Stimulated activated CD4-positive, alpha-beta T cell treated with anti-CD3 and anti-CD28 coated beads, Interleukin-2, amount 100 ng/mL, for 4 hours (primary cell): Measurements from ENCODE around the gene FRMD3.
"Not testable (repeated sequence)": the region's sequence is repeated elsewhere in the genome, so short reads cannot be mapped to it uniquely, and the experiment has no call there.

Experiments used
- DNase-seq: peaks from one replicate; pipeline ENCODE4 v3.0.0-alpha.2; 2020; ENCODE audit warnings: low read depth

The FRMD3 gene

DNA sequence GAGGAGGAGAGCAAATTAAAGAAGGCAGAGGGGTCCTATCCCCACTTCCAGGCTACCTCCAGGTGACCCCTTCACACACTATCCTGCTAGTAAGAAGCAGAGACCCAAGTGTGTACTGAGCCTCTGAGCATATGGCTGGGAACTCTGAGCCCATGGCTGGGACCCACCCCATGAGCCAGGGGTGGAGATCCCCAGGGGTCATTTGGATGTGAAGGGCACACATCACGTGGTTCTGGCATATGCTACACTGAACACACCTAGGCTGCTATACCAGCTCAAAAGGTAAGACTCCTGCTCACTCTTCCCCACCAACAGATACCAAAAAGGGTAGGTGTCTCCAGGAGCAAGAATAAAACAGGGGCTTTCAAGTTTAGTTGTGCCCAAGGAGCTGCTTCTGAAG is 149.9 kb downstream of the FRMD3 start:
- DNase-seq, result no peak

DNA sequence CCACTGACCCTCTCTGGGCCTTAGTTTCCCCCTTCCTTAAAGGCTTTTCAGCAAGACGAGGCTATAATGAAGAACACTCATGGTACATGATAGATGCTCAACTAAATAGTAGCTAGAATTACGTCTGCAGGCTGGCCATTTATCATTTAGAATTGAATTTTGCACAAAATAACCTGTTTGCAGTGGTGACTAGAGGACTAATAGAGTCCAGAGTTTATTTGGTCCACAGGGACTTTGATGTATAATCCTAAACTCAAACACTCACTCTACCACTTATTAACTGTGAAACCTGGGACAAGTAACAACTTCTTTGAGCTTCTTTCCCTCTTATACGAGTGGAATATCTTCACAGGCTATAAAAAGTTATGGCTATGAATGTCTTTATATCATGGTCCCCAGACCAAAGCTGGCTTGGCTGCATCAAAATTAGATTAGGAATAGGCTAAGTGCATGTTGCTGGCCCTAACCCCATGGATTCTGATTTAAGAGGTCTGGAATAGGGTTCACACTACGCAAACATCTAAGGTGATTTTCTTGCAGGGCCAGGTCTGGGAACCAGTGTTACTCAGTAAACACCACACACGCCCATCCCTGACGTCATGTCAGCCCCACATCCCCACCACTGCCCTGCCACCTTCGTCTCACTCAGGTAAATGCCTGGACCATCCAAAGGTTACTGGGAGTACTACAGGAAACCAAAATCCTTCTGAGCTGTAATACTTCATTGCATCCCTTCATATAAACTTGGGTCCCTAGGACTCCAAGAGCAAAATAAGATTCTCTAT is 150.6 kb downstream of the FRMD3 start:
- no peak for DNase-seq

DNA sequence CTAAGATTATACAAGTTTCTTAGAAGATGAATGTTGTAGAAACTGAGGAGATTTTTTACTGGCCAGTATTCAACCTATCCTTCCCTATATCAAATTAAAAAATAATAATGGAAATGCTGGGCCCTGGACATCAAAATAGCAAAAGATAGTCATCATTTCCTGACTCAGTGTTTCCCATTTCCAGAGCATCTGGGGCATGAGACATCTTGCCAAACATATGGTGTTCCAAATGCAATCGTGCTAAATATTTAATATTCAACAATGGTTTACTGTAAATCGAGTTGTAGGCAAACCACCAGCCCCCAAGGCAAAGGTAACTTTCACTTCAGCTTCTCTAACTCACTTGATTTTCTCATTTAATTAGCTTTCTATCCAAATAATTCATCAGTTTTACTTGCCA is 152.9 kb downstream of the FRMD3 start:
- DNase-seq, result no peak

- DNase-seq, result no peak
Observed at GRCh38 chr9:83384214-83384613, 154.0 kb downstream of the FRMD3 start.

DNA sequence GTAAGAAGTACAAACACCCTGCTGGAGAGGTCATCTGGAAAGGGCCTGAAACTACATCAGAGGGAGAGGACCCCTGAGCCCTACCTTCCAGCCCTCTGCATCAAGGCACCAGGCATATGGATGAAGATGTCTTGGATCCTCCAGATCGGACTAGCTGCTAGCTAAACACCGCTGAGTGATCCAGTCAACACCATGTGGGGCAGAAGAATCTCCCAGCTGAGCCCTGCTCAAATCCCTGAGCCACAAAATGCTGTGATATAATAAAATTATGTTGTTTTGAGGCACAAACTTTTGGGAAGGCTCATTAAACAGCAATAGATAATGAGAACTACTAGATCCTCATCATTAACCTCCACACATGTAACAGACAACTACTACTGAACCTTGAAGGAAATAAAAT is 155.2 kb downstream of the FRMD3 start:
- DNase-seq, result no peak

- no peak for DNase-seq
Observed at GRCh38 chr9:83382421-83382820, 155.8 kb downstream of the FRMD3 start.

GRCh38 chr9:83379045-83379444 is 159.2 kb downstream of the FRMD3 start:
- no peak for DNase-seq

- DNase-seq, result no peak
Observed at GRCh38 chr9:83372957-83373356, 165.2 kb downstream of the FRMD3 start.

- DNase-seq, result no peak
Observed at GRCh38 chr9:83367326-83367725, 170.9 kb downstream of the FRMD3 start.

DNA sequence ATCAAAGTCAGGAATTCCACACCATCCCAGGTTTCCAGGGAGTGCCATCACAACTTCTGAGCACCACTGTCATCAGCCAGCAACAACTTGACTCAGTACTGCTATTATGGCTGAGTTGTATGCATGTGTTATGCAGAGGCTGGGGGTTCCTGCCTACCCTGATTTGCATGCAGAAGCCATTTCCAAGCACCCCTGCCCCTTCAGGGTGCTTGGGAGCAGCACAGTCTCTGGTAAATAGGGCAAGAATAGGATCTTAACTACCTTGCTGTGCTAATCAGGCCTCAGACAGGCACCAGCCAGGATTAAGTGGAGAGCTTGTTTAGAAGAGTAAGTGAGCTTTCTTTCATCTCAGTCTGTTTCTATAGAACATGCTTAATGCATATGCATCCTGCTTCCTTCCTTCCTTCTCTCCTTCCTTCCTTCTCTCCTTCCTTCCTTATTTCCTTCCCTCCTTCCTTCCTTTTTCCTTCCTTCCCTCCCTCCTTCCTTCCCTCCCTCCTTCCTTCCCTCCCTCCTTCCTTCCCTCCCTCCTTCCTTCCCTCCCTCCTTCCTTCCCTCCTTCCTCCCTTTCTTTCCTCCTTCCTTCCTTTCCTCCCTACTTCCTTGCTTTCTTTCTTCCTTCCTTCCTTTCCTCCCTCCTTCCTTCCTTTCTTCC is 175.7 kb downstream of the FRMD3 start:
- no peak for DNase-seq

GRCh38 chr9:83359039-83359438 is 179.2 kb downstream of the FRMD3 start:
- DNase-seq, result no peak

GRCh38 chr9:83358493-83358892 is 179.7 kb downstream of the FRMD3 start:
- not testable (repeated sequence) for DNase-seq

DNA sequence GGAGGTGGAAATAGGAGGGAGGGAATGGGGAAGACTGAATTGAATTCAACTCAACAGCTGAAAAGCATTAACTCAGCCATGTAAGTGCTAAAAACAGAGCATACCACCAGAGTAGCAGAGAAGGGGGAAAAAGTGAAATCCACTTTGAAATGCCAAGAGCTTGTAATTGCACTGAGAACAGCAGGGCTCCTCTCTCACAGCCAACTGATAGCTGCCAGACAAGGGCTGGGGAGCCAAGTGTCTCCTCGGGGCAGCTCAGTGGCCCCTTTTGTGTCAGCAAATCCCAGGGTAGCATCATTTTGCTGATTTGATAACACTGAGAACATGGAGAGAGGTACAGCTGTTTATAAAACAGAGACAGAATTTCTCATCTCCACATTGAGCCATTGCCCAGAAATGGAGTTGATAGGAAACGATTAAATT is 182.5 kb downstream of the FRMD3 start:
- DNase-seq, result no peak

DNA sequence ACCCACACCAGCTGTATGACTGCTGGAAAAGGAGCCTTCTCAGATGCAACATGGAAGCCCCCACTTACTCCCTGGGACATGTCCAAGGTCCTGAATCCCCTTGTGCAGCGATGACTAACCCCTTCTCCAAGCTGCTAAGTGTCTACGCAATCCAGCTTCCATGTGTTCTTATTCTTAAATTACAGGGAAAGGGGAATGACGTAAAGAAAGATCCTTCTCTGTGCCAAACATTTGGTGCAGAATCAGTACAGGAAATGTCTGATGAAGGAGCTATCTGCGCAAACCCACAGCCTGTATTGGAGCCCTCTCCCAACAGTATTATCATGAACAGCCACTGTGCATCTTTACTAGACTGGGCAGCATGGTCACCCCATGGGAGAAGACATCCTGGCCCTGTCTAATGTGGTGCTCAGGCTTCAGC is 183.2 kb downstream of the FRMD3 start:
- DNase-seq, result no peak

DNA sequence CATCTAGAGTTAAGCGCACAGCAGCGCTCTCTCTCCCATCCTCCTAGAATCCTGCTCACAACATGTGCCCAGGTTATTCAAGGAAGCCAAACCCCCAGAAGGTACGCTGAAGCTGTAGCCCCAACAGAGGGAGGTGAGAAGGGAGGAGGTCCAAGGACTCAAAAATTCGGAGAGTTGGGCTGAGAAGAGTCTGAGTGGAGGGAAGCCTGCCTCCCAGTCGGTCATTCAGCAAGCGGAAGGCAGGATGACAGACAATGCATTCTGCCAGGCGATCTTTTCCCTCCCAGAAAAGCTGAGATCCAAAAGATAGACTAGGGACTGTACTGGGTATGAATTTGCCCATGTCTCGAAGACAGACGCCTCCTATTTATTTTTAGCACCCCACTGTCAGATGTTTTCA is 189.2 kb downstream of the FRMD3 start:
- DNase-seq, result no peak

GRCh38 chr9:83346655-83347420 is 191.4 kb downstream of the FRMD3 start:
- DNase-seq, result no peak

- DNase-seq, result no peak
Observed at GRCh38 chr9:83343366-83343999, 194.7 kb downstream of the FRMD3 start.

- DNase-seq, result no peak
Observed at GRCh38 chr9:83342731-83343130, 195.5 kb downstream of the FRMD3 start.

DNA sequence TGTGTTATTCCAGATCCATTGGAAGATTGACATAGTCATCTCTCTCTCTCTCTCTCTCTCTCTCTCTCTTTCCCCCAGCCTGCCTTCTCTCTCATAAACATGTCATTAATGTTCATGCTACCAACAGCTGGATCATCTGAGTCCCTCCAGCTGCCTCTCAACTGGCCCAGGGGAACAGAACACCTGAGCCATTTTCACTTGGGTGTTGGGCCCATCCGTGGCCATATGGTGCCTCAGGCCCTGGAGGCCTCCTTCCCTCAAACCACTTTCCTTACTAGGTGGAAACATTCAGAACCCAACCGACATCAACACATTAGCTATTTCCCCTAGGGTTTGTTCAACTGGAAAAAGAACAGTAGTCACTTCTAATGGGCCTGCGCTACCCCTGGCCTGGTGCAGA is 196.2 kb downstream of the FRMD3 start:
- DNase-seq, result no peak

GRCh38 chr9:83340451-83340850 is 197.8 kb downstream of the FRMD3 start:
- no peak for DNase-seq

DNA sequence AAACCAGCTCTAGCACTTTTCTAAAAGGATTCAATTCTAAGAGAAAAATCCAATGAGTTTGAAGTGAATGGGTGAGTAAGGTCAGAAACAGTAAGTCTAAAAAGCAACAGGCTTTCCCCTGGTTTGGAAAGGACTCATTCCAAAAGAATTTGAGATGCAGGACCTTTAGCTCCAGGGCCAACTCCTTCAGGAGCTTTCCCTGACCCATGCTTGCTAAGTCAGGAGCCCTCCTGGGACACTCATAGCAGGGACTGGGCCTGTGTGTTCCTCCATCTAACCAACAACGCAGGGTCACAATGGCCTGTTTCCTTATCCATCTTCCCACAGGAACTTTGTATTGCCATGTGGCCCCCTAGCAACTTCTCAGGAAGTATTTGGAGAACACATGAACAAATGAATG is 198.8 kb downstream of the FRMD3 start:
- DNase-seq, result no peak

GRCh38 chr9:83336706-83337105 is 201.5 kb downstream of the FRMD3 start:
- no peak for DNase-seq

DNA sequence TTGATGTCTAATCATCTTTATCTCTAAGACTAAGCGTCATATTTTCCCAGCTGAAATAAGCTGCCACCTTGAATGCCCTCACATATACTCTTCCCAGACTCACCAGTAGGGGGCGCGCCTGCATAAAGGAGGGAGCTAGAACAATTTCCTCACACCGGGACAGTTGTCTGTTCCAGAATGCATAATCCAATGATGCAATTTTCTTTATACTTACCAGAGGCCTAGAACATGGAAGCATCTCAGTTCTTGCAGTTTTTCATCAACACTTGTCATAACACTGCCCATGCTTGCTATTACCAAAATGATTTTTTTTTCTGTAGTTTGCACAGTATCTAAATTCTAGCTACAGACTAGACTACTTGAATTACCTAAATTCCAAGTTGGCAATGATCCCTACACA is 203.9 kb downstream of the FRMD3 start:
- peak; percentile 34 for DNase-seq
